DND-41 (cell line): ENCODE measurements around the gene MYLK2.

Experiments used
- EZH2 ChIP-seq: IDR thresholded peaks from 3 replicates; pipeline ENCODE4 v1.6.1; 2012; ENCODE audit warnings: borderline replicate concordance, low read depth, mild to moderate bottlenecking, moderate library complexity, low read length, inconsistent platforms; ENCODE audit not compliant: severe bottlenecking
- TF ChIP-seq, protein P1 (sequence below): IDR thresholded peaks from 2 replicates; pipeline ENCODE4 v1.5.1; 2012; ENCODE audit warnings: borderline replicate concordance, low read length, moderate library complexity, mild to moderate bottlenecking; ENCODE audit not compliant: poor library complexity, severe bottlenecking; ENCODE audit errors: extremely low read depth

- TF ChIP-seq EZH2, result no peak
- TF ChIP-seq, protein P1, sequence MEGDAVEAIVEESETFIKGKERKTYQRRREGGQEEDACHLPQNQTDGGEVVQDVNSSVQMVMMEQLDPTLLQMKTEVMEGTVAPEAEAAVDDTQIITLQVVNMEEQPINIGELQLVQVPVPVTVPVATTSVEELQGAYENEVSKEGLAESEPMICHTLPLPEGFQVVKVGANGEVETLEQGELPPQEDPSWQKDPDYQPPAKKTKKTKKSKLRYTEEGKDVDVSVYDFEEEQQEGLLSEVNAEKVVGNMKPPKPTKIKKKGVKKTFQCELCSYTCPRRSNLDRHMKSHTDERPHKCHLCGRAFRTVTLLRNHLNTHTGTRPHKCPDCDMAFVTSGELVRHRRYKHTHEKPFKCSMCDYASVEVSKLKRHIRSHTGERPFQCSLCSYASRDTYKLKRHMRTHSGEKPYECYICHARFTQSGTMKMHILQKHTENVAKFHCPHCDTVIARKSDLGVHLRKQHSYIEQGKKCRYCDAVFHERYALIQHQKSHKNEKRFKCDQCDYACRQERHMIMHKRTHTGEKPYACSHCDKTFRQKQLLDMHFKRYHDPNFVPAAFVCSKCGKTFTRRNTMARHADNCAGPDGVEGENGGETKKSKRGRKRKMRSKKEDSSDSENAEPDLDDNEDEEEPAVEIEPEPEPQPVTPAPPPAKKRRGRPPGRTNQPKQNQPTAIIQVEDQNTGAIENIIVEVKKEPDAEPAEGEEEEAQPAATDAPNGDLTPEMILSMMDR, result no peak
These were observed 51.8 kb downstream of the MYLK2 start for GRCh38 chr20:31870726-31871617.
